ENCODE results near the gene ZNF429.
A peak's percentile ranks its signal among the peaks of the same experiment; 100 is the strongest.
"Not testable (repeated sequence)": the region's sequence is repeated elsewhere in the genome, so short reads cannot be mapped to it uniquely, and the experiment has no call there.

Gene ZNF429

DNA sequence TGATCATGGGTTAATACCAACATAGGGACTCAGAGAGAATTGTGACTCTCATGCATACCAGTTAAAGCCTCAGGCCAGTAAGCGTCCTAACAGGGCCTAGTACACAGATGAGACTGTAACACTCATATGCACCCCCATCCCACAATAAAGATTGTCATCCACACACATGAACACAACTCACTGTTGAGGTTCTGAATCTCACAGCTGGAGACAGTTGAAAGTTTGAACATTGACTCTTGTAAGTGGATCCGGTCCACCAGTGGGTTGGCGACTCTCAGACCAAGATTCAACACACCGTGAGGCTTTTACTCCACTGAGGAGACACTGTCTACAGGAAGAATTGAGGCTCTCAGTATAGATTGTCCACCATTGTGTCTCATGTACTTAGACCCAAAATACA is 88.1 kb downstream of the ZNF429 start:
- DNase-seq = no peak

DNA sequence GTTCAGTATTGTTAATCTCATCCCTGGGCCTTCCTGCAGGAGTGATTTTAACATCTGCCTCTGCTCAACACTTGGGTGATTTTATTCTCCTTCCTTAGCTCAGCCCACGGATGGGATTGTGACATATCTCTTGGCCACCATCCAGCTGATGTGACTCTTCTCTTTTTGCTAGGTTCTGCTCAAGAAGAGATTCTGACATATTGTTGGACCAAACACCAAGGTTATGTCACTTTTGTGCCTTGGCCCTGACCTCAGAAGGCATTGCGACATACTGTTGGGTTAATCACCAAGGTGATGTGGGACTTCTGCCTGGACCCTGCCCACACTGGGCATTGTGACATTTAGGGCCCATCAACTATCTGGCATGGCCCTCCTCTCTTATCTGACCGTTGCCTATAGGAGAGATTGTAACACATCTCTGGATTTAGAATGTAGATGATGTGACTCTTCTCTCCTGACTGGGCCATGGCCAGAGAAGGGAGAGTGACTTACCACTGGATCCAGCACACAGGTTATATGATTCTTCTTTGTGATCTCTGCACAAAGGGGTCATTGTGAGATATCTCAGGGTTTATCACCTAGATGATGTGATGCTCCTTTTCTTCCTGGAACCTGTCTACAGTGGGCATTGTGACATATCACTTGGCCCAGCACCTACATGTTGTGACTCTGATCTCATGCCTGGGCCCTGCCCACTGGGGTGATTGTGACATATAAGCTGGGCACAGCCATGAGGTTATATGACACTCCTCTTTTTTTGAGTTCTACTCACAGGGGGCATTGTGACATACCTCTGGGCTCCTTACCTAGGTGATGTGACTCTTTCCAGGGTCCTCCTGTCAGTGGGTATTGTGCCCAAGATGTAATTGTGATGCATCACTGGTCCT is 88.8 kb downstream of the ZNF429 start:
- no peak for DNase-seq

DNA sequence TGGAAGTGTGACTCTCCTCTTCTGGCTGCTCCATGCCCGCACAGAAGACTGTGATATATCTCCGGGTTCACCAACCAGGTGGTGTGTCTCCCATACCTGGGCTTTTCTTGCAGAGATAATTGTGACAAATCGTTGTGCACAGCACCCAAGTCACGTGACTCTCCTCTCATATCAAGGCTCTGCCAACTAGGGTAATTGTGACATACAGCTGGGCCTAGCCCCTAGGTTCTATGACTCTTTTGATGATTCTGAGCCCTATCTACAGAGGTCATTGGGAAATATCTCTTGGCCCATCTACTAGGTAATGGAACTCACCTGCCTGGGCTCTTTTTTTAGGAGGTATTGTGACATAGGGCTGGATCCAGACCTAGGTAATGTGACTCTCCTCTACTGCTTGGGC is 89.8 kb downstream of the ZNF429 start:
- DNase-seq = no peak

DNA sequence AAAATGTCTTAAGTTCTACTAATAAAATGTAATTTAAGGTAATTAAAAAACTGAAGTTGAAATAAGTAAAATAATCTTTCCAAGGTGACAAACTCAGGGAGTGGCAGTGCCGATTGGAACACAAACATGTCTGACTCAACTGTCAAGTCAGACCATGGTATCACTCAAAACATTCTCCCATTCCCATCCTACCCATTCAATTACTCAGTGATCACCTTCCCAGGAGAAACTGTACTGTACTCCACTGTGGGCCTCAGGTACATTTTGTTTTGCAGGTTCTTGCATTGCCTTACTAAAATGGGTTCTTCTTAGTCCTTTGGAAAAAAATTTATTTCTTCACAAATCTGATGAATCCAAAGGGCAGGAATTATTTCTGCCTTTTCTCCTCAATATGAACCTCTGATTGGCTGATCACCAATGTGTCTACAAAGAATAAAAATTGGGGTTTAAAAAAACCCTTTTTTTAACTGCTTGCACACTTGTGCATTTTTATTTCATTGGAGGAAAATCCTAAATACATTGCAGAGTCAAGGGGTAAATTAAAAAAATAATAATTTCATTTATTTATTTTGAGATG is 96.8 kb downstream of the ZNF429 start:
- DNase-seq = no peak

DNA sequence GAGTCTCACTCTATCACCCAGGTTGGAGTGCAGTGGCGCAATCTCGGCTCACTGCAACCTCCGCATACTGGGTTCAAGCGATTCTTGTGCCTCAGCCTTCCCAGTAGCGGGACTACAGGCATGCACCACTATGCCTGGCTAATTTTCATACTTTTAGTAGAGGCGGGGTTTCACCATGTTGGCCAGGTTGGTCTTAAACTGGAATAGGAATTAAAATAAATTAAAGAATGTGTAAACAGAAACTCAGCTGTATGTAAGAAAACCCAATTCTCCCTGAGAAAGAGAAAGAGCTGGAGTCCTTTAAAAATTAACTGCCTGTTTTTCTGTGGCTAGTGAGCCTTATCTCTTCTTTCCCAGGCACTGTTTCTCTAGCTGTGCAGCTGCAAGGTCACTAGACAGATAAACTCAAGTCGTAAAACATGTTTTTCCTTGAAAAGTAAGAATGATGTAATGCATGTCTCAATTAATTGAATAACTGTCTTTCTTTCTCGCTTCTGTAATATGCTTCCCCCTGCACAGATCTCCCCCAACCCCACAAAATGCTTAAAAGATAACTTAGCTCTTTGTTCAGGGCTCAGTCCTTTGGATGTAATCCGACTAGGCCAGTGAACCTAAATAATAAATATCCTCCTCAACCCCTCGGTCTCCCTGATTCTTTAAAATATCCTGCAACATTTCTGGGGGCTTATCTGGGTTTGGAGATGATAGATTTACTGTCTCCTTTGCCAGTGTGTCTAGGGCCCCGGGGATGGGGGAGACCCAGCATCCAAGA is 97.4 kb downstream of the ZNF429 start:
- not testable (repeated sequence) for DNase-seq

DNA sequence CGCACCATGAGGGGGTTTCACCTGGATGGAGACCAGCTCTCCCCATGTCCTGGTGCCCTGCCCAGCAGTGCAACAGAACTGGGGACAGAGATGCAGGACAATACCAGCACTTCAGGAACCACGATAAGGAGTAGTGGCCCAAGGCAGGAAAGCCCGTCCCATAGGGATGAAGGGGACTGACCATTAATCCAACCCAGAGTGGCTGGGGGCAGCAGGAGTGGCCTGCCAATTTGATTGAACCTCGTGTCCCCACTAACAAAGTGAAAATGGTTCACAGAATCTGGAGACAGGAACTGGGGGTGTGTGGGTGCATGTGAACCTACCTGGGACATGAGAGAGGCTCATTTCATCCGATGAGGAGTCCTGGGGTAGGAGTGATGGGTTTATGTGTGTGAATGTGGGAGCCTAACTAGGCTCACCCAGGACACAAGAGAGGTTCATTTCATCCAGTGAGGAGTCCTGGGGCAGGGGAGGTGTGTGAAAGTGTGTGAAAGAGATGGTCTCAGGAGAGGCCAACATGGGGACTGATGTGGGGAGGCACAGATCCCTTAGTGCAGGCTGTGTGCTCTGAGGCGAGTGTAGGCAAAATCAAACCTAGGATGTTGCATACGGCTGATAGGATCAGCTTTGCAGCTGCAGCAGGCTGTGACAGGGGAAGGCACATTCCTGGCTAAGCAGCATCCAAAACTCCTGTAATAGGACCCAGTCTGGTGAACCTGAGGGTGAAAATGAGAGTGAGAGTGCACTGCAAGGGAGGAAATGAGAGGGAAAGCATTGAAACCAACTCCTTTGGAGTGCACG is 98.2 kb downstream of the ZNF429 start:
- peak; percentile 37 for DNase-seq

DNA sequence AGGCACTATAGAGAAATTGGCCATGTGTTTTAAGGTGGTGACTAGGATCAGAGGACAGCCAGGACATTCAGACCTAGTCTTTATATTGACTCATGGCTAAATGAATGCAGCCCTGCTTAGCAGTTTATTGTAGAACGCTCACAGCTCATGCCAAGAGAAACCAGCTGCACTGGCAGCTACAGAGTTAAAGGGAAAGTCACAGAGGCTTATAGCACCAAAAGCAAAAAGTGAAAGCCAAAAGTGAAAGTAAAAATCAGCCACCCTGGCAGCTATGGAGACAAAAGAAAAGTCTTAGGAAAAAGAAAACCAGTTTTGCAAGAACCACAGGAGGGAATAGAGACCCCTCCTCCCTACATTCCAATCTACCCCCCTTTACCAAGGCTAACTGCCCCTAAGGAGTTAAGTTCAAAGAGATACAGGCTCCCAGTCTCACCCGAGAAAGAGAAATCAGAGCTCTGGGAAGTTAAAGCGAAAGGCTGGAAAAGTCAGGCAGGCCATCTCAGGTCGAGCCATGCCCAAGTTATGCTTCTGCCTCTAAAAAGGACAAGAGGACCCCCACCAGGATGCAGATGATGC is 99.0 kb downstream of the ZNF429 start:
- peak; percentile 68 for DNase-seq

All from DMS79 (cell line).